Measurements from ENCODE around the gene PCDHB16.
"Not testable (repeated sequence)": the region's sequence is repeated elsewhere in the genome, so short reads cannot be mapped to it uniquely, and the experiment has no call there.

PCDHB16 gene

DNA sequence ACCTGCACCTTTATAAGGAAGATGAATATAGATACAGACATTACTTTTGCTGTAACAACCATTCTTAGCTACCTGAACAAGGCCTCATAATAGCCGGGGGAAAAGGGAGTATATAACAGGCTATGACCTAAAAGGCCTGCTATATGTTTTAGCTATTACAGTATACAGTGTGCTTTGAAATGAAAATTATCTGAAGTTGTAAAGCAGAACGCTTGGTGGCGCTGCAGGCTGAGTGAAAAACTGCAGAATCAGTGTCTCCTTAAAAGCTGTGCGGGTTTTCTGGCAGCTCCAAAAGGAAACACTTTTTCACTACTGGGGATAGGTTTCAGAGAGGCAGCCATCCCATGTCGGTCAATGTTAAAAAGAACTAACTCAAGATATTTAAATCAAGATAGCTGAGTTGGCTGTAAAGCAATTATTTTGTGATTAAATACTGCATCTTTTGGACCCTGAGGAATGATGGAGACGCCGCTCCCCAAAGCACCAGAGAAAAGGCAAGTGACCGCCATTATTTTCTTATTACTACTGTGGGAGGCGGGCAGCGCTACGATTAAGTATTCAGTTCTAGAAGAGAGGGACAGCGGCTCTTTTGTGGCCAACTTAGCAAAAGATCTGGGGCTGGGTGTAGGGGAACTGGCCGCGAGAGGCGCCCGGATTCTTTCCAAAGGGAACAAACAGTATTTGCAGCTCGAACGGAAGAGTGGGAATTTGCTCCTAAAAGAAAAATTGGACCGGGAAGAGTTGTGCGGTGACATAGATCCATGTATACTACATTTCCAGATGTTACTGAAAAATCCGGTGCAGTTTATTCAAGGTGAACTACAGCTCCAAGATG lies 26.4 kb upstream of the PCDHB16 start:
- DNase-seq (ENCODE audit: low read depth, low spot score): no peak
- H3K4me3 ChIP-seq (ENCODE audit: low read depth, low read length): no peak overlapping the region
- in situ Hi-C loops (cut with HindIII; ENCODE audit: low sequenced_read_pairs): no loop called here
- TF ChIP-seq, protein P1, sequence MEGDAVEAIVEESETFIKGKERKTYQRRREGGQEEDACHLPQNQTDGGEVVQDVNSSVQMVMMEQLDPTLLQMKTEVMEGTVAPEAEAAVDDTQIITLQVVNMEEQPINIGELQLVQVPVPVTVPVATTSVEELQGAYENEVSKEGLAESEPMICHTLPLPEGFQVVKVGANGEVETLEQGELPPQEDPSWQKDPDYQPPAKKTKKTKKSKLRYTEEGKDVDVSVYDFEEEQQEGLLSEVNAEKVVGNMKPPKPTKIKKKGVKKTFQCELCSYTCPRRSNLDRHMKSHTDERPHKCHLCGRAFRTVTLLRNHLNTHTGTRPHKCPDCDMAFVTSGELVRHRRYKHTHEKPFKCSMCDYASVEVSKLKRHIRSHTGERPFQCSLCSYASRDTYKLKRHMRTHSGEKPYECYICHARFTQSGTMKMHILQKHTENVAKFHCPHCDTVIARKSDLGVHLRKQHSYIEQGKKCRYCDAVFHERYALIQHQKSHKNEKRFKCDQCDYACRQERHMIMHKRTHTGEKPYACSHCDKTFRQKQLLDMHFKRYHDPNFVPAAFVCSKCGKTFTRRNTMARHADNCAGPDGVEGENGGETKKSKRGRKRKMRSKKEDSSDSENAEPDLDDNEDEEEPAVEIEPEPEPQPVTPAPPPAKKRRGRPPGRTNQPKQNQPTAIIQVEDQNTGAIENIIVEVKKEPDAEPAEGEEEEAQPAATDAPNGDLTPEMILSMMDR (IDR thresholded peaks at IDR 0.05; ENCODE audit: low read depth, low read length): no peak

DNA sequence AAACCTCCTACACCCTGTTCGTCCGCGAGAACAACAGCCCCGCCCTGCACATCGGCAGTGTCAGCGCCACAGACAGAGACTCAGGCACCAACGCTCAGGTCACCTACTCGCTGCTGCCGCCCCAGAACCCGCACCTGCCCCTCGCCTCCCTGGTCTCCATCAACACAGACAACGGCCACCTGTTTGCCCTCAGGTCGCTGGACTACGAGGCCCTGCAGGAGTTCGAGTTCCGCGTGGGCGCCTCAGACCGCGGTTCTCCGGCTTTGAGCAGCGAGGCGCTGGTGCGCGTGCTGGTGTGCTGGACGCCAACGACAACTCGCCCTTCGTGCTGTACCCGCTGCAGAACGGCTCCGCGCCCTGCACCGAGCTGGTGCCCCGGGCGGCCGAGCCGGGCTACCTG lies 24.8 kb upstream of the PCDHB16 start:
- in situ Hi-C loops (cut with HindIII; ENCODE audit: low sequenced_read_pairs); DNase-seq (ENCODE audit: low read depth, low spot score): not testable (repeated sequence)

DNA sequence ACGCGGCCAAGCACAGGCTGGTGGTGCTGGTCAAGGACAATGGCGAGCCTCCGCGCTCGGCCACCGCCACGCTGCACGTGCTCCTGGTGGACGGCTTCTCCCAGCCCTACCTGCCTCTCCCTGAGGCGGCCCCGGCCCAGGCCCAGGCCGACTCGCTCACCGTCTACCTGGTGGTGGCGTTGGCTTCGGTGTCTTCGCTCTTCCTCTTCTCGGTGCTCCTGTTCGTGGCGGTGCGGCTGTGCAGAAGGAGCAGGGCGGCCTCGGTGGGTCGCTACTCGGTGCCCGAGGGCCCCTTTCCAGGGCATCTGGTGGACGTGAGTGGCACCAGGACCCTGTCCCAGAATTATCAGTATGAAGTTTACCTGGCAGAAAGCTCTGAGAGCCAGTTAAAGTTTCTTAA lies 24.3 kb upstream of the PCDHB16 start:
- DNase-seq (ENCODE audit: low read depth, low spot score); in situ Hi-C loops (cut with HindIII; ENCODE audit: low sequenced_read_pairs); H3K4me3 ChIP-seq (ENCODE audit: low read depth, low read length): not testable (repeated sequence)

More for the DNA sequence above, 24.8 kb upstream of the PCDHB16 start:
- not testable (repeated sequence) for H3K4me3 ChIP-seq (ENCODE audit: low read depth, low read length)

DNA sequence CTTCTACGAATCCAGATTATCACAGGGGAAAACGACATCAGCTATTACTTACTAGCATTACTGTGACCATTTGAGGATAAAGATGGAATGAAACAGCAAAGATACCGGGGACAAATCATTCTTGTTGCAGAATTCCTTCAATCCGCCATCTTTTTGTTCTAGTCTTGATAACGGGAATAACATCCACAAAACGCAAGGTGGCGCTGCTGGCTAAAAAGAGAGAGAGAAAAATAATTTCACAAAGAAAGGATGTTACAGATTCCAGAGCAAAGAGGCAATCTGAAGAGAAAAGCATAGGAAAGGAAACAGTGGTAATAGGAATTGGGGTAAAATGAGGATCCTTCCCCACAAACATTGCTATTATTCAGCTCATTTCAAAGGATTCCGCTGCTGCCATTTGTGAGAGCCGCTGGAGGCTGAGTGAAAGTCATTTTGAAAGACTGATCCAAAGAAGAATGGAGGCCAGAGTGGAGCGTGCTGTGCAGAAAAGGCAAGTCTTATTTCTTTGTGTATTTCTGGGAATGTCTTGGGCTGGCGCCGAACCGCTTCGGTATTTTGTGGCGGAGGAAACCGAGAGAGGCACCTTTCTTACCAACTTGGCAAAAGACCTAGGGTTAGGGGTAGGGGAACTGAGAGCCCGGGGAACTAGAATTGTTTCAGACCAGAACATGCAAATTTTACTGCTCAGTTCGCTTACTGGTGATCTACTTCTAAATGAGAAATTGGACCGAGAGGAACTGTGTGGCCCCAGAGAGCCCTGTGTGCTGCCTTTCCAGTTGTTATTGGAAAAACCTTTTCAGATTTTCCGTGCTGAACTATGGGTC lies 9.6 kb upstream of the PCDHB16 start, which contains the start of gene PCDHB7:
Gene PCDHB7, plus strand, starts transcription at position 264 of the 824 bp plus-strand sequence. Its CDS starts 192 bp downstream, at position 456.
- no peak within 1 kb of the TSS for H3K4me3 ChIP-seq (ENCODE audit: low read depth, low read length)
- TF ChIP-seq, protein P1 (IDR thresholded peaks at IDR 0.05; ENCODE audit: low read depth, low read length): peak; percentile 41
- peak; percentile 7 for DNase-seq (ENCODE audit: low read depth, low spot score)
- in situ Hi-C loops (cut with HindIII; ENCODE audit: low sequenced_read_pairs): no loop called here

DNA sequence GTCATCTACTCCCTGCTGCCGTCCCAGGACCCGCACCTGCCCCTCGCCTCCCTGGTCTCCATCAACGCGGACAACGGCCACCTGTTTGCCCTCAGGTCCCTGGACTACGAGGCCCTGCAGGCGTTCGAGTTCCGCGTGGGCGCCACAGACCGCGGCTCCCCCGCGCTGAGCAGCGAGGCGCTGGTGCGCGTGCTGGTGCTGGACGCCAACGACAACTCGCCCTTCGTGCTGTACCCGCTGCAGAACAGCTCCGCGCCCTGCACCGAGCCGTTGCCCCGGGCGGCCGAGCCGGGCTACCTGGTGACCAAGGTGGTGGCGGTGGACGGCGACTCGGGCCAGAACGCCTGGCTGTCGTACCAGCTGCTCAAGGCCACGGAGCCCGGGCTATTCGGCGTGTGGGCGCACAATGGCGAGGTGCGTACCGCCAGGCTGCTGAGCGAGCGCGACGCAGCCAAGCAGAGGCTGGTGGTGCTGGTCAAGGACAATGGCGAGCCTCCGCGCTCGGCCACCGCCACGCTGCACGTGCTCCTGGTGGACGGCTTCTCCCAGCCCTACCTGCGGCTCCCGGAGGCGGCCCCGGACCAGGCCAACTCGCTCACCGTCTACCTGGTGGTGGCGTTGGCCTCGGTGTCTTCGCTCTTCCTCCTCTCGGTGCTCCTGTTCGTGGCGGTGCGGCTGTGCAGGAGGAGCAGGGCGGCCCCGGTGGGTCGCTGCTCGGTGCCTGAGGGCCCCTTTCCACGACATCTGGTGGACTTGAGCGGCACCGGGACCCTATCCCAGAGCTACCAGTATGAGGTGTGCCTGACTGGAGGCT lies 7.7 kb upstream of the PCDHB16 start:
- in situ Hi-C loops (cut with HindIII; ENCODE audit: low sequenced_read_pairs); H3K4me3 ChIP-seq (ENCODE audit: low read depth, low read length); DNase-seq (ENCODE audit: low read depth, low spot score): not testable (repeated sequence)

DNA sequence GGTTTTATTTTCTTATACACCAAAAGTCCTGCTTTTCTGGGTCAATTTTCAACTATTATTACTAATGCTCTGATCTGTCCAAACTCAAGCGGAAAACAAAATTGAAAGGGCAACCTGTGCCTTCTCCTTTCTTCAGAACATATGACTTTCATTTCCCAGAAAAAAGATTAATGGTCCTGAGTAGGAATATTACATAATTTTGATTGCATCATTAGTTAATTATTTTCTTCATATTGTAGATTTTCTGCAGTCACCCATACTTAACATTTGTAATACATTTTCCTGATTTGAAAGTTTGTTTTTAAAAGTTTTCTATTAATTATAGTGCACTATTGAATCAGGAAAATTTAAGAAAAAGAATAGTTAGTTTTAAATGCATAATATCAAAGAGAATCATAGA lies 6.3 kb upstream of the PCDHB16 start:
- in situ Hi-C loops (cut with HindIII; ENCODE audit: low sequenced_read_pairs): no loop called here
- TF ChIP-seq, protein P1 (IDR thresholded peaks at IDR 0.05; ENCODE audit: low read depth, low read length): no peak
- H3K4me3 ChIP-seq (ENCODE audit: low read depth, low read length): no peak overlapping the region
- no peak for DNase-seq (ENCODE audit: low read depth, low spot score)

DNA sequence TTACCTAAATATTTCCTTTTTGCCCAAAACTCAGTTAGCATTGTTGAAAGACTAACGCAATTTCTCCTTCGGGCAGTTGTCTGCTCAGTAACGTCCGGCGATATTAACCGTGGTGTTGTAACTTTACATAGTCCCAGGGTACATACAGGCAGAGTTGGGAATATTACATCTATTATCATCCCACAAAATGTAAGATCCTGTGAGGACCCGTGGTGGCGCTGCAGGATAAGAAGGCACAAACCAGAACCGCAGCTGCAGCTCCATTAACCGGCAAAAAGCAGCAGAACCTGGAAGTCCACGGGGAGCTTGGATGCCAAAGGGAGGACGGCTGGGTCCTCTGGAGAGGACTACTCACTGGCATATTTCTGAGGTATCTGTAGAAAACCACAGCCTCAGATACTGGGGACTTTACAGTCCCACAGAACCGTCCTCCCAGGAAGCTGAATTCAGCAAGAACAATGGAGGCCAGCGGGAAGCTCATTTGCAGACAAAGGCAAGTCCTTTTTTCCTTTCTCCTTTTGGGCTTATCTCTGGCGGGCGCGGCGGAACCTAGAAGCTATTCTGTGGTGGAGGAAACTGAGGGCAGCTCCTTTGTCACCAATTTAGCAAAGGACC lies 4.5 kb upstream of the PCDHB16 start, which contains the start of gene PCDHB8:
Gene PCDHB8, plus strand, starts transcription at position 214 of the 615 bp plus-strand sequence. Its CDS starts 245 bp downstream, at position 459.
- DNase-seq (ENCODE audit: low read depth, low spot score); H3K4me3 ChIP-seq (ENCODE audit: low read depth, low read length); in situ Hi-C loops (cut with HindIII; ENCODE audit: low sequenced_read_pairs): not testable (repeated sequence)

DNA sequence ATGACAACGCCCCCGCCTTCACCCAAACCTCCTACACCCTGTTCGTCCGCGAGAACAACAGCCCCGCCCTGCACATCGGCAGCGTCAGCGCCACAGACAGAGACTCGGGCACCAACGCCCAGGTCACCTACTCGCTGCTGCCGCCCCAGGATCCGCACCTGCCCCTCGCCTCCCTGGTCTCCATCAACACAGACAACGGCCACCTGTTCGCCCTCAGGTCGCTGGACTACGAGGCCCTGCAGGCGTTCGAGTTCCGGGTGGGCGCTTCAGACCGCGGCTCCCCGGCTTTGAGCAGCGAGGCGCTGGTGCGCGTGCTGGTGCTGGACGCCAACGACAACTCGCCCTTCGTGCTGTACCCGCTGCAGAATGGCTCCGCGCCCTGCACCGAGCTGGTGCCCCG lies 2.8 kb upstream of the PCDHB16 start:
- in situ Hi-C loops (cut with HindIII; ENCODE audit: low sequenced_read_pairs); DNase-seq (ENCODE audit: low read depth, low spot score); H3K4me3 ChIP-seq (ENCODE audit: low read depth, low read length): not testable (repeated sequence)

DNA sequence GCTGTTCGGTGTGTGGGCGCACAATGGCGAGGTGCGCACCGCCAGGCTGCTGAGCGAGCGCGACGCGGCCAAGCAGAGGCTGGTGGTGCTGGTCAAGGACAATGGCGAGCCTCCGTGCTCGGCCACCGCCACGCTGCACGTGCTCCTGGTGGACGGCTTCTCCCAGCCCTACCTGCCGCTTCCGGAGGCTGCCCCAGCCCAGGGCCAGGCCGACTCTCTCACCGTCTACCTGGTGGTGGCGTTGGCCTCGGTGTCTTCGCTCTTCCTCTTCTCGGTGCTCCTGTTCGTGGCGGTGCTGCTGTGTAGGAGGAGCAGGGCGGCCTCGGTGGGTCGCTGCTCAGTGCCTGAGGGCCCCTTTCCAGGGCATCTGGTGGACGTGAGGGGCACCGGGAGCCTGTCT lies 2.3 kb upstream of the PCDHB16 start:
- DNase-seq (ENCODE audit: low read depth, low spot score); H3K4me3 ChIP-seq (ENCODE audit: low read depth, low read length); in situ Hi-C loops (cut with HindIII; ENCODE audit: low sequenced_read_pairs): not testable (repeated sequence)
